Esophagus squamous epithelium (tissue), 5 donors: ENCODE results near the gene LDAH. TPM values are rescaled to one million over a fixed set of nuclear protein-coding genes. Genes with fewer than 3 reads are reported as not detected.

Experiments
- DNase-seq: peaks from one replicate; lab custom pipeline; 2025; lab: John Stamatoyannopoulos, UW
- H3K27ac ChIP-seq, 4 donors: fragments of 200-600 bp; sonication (generic); one replicate each; pipeline ENCODE4 v1.5.1; 2016 to 2019; ENCODE audit warnings: mild to moderate bottlenecking in 1 of 4
- H3K27me3 ChIP-seq, 4 donors: fragments of 200-600 bp; sonication (generic); 1 replicate in 3 of 4; 2 replicates in 1 of 4; pipeline versions ENCODE4 v1.5.1 to v1.6.0; 2017 to 2021; ENCODE audit warnings: antibody characterized with exemption in 1 of 4
- H3K36me3 ChIP-seq, 3 donors: fragments of 200-600 bp; sonication (generic); one replicate each; pipeline ENCODE4 v1.5.1; 2016 to 2019
- H3K4me1 ChIP-seq, 3 donors: fragments of 200-600 bp; sonication (generic); one replicate each; pipeline ENCODE4 v1.5.1; 2017 to 2019
- H3K4me3 ChIP-seq, 4 donors: fragments of 200-600 bp; sonication (generic); 1 replicate in 3 of 4; 2 replicates in 1 of 4; pipeline ENCODE4 v1.5.1; 2016 to 2019; ENCODE audit warnings: mild to moderate bottlenecking in 2 of 4, moderate library complexity in 1 of 4
- H3K9me3 ChIP-seq, 3 donors: fragments of 200-600 bp; sonication (generic); one replicate each; pipeline ENCODE4 v1.5.1; 2016 to 2019
- CTCF ChIP-seq, 6 experiments: fragments of 450-650 bp in 4 of 6; fragments of 200-600 bp in 2 of 6; sonication (generic) in 2 of 6; IDR thresholded peaks; one replicate each; pipeline ENCODE4 v1.5.1; 2016 to 2019; ENCODE audit warnings: antibody characterized with exemption in 6 of 6, mild to moderate bottlenecking in 4 of 6, moderate library complexity in 4 of 6
- POLR2A ChIP-seq, 4 donors: fragments of 450-650 bp; IDR thresholded peaks; one replicate each; pipeline ENCODE4 v1.6.1; 2017; ENCODE audit warnings: antibody characterized with exemption in 4 of 4, mild to moderate bottlenecking in 4 of 4, moderate library complexity in 3 of 4
- WGBS, 2 donors: methylation state at CpG; one replicate each; pipeline ENCODE4 v1.1.5; 2018; 5-methylcytosine and 5-hydroxymethylcytosine counted together
- intact Hi-C: fragments of 100-400 bp; cut with DNase I; formaldehyde crosslinking; loops from one replicate; pipeline ENCODE4 v1.15.0; 2022
- total RNA-seq, 4 donors: library from RNA; depleted of rRNA; stranded (reverse); fragments of >200 nt; gene quantifications; one replicate each; pipeline ENCODE4 v1.1.0, GENCODE V29; 2016
- donor health status: DM: yes; HTN: yes; CAD: no.

Gene LDAH
- total RNA-seq, 4 donors from 2014 or later, result 5.8 to 12.4 (median 8.5) TPM

- 87 to 90% methylated on average over 1 of the region's 1 CpG for WGBS, 2 donors
- intact Hi-C loops, result no loop called here
- Histone ChIP-seq H3K4me1 (no peaks in the 10 kb centered on the region), H3K27me3 (no peaks in the 10 kb centered on the region), H3K27ac (no peak overlapping the region), H3K4me3 (no peak overlapping the region), H3K36me3 (no peaks in the 10 kb centered on the region), H3K9me3 (no peaks in the 10 kb centered on the region)
- DNase-seq, result no peak
- TF ChIP-seq POLR2A (IDR thresholded peaks at IDR 0.05), result no peak
- TF ChIP-seq CTCF (IDR thresholded peaks at IDR 0.05), result no peak
Observed at GRCh38 chr2:20815216-20815615, 7.7 kb downstream of the LDAH start.

GRCh38 chr2:20812779-20813178 is 10.1 kb downstream of the LDAH start:
- TF ChIP-seq POLR2A (IDR thresholded peaks at IDR 0.05) (no peak), CTCF (IDR thresholded peaks at IDR 0.05) (no peak)
- no peak overlapping the region for H3K4me3 ChIP-seq
- no peaks in the 10 kb centered on the region for H3K36me3 ChIP-seq
- intact Hi-C loops, result no loop called here
- H3K27ac ChIP-seq, result no peak overlapping the region
- no peaks in the 10 kb centered on the region for H3K9me3 ChIP-seq
- WGBS, 2 donors, result 95 to 98% methylated on average over 2 of the region's 2 CpGs
- no peaks in the 10 kb centered on the region for H3K4me1 ChIP-seq
- no peaks in the 10 kb centered on the region for H3K27me3 ChIP-seq
- no peak for DNase-seq

GRCh38 chr2:20806286-20806685 is 16.6 kb downstream of the LDAH start:
- WGBS, 2 donors, result 59 to 74% methylated on average over 1 of the region's 1 CpG
- Histone ChIP-seq H3K27me3 (no peaks in the 10 kb centered on the region), H3K27ac (no peak overlapping the region), H3K4me1 (no peaks in the 10 kb centered on the region), H3K9me3 (no peaks in the 10 kb centered on the region), H3K4me3 (no peak overlapping the region), H3K36me3 (no peaks in the 10 kb centered on the region)
- TF ChIP-seq POLR2A (IDR thresholded peaks at IDR 0.05) (no peak), CTCF (IDR thresholded peaks at IDR 0.05) (no peak)
- DNase-seq, result no peak
- intact Hi-C loops, result no loop called here

- H3K36me3 ChIP-seq, result no peaks in the 10 kb centered on the region
- DNase-seq, result no peak
- H3K27me3 ChIP-seq, result no peaks in the 10 kb centered on the region
- H3K4me3 ChIP-seq, result no peak overlapping the region
- TF ChIP-seq POLR2A (IDR thresholded peaks at IDR 0.05) (no peak), CTCF (IDR thresholded peaks at IDR 0.05) (no peak)
- H3K27ac ChIP-seq, result no peak overlapping the region
- intact Hi-C loops, result no loop called here
- no peaks in the 10 kb centered on the region for H3K4me1 ChIP-seq
- no peaks in the 10 kb centered on the region for H3K9me3 ChIP-seq
Observed at GRCh38 chr2:20803974-20804373, 18.9 kb downstream of the LDAH start.

GRCh38 chr2:20803226-20803682 is 19.6 kb downstream of the LDAH start:
- Histone ChIP-seq H3K27me3 (no peaks in the 10 kb centered on the region), H3K36me3 (no peaks in the 10 kb centered on the region), H3K9me3 (no peaks in the 10 kb centered on the region), H3K4me3 (no peak overlapping the region), H3K4me1 (peaks cover 0 to 5% (median 0%) of the 10 kb centered on the region in 3 donors), H3K27ac (no peak overlapping the region)
- intact Hi-C loops, result no loop called here
- no peak for DNase-seq
- no peak for TF ChIP-seq POLR2A (IDR thresholded peaks at IDR 0.05)
- no peak for TF ChIP-seq CTCF (IDR thresholded peaks at IDR 0.05)
- WGBS, 2 donors, result 96 to 97% methylated on average over 2 to 4 of the region's 4 CpGs
